Stromal cell of bone marrow (primary cell): Measurements from ENCODE around the gene ANO6.
A peak's percentile ranks its signal among the peaks of the same experiment; 100 is the strongest.
"Not testable (repeated sequence)": the region's sequence is repeated elsewhere in the genome, so short reads cannot be mapped to it uniquely, and the experiment has no call there.

Experiments used
- DNase-seq: peaks from one replicate; pipeline ENCODE4 v3.0.0-alpha.2; 2012; ENCODE audit warnings: low read depth

ANO6 gene

GRCh38 chr12:45242180-45242579 is 26.3 kb downstream of the ANO6 start:
- DNase-seq, result no peak

- DNase-seq, result no peak
These were observed 28.1 kb downstream of the ANO6 start for GRCh38 chr12:45243963-45244362.

- DNase-seq, result peak; percentile 71
These were observed 28.9 kb downstream of the ANO6 start for GRCh38 chr12:45244561-45245343.

GRCh38 chr12:45246236-45246635 is 30.3 kb downstream of the ANO6 start:
- DNase-seq, result peak; percentile 74

GRCh38 chr12:45247589-45247988 is 31.7 kb downstream of the ANO6 start:
- DNase-seq, result no peak

GRCh38 chr12:45248095-45248494 is 32.2 kb downstream of the ANO6 start:
- no peak for DNase-seq

- DNase-seq, result no peak
These were observed 38.4 kb downstream of the ANO6 start for GRCh38 chr12:45254254-45254653.

GRCh38 chr12:45256721-45257120 is 40.8 kb downstream of the ANO6 start:
- DNase-seq, result no peak

GRCh38 chr12:45257185-45257930 is 41.5 kb downstream of the ANO6 start:
- no peak for DNase-seq

GRCh38 chr12:45259675-45260074 is 43.8 kb downstream of the ANO6 start:
- no peak for DNase-seq

- DNase-seq, result no peak
These were observed 44.4 kb downstream of the ANO6 start for GRCh38 chr12:45260104-45260815.

- DNase-seq, result no peak
These were observed 45.0 kb downstream of the ANO6 start for GRCh38 chr12:45260854-45261253.

GRCh38 chr12:45262185-45262584 is 46.3 kb downstream of the ANO6 start:
- not testable (repeated sequence) for DNase-seq

GRCh38 chr12:45263587-45263986 is 47.7 kb downstream of the ANO6 start:
- DNase-seq, result no peak

GRCh38 chr12:45268672-45269411 is 52.9 kb downstream of the ANO6 start:
- peak; percentile 50 for DNase-seq

GRCh38 chr12:45269412-45269751 is 53.5 kb downstream of the ANO6 start:
- DNase-seq, result no peak

GRCh38 chr12:45270951-45271350 is 55.1 kb downstream of the ANO6 start:
- no peak for DNase-seq

GRCh38 chr12:45273717-45274271 is 57.9 kb downstream of the ANO6 start:
- DNase-seq, result peak; percentile 95

- DNase-seq, result no peak
These were observed 60.4 kb downstream of the ANO6 start for GRCh38 chr12:45276154-45276755.

GRCh38 chr12:45278447-45278846 is 62.6 kb downstream of the ANO6 start:
- DNase-seq, result no peak
